Left ventricle myocardium inferior (tissue), 1 donor: ENCODE measurements around the gene PCNX2. TPM values are rescaled to one million over a fixed set of nuclear protein-coding genes. Genes with fewer than 3 reads are reported as not detected.

Source experiments
- DNase-seq: peaks from one replicate; pipeline ENCODE4 v3.0.0-alpha.2; 2020
- H3K27ac ChIP-seq: fragments of 200-600 bp; replicated peaks from 2 replicates; pipeline ENCODE4 v1.8.0; 2021
- H3K27me3 ChIP-seq: fragments of 200-600 bp; 2 replicates; pipeline ENCODE4 v1.8.0; 2021; ENCODE audit warnings: low read depth
- H3K36me3 ChIP-seq: fragments of 200-600 bp; 2 replicates; pipeline ENCODE4 v1.8.0; 2021
- H3K4me1 ChIP-seq: fragments of 200-600 bp; 2 replicates; pipeline ENCODE4 v1.8.0; 2021
- H3K4me3 ChIP-seq: fragments of 200-600 bp; 2 replicates; pipeline ENCODE4 v1.8.0; 2021; ENCODE audit warnings: mild to moderate bottlenecking, moderate library complexity
- H3K9me3 ChIP-seq: fragments of 200-600 bp; replicated peaks from 2 replicates; pipeline ENCODE4 v1.8.0; 2021
- intact Hi-C: fragments of 100-400 bp; cut with micrococcal nuclease; formaldehyde crosslinking; loops from one replicate; pipeline ENCODE4 v1.11.0; 2022
- total RNA-seq: library from RNA; stranded (reverse); fragmentation: NEBNext Ultra II Directional; extraction: Animal tissue kit (Norgen Biotek cat#: 25700); gene quantifications from one replicate; pipeline ENCODE4 v1.2.1, GENCODE V29; 2021
- TF ChIP-seq, protein P1 (sequence below): fragments of 200-600 bp; IDR thresholded peaks from 2 replicates; pipeline ENCODE4 v1.8.0; 2021; ENCODE audit warnings: antibody characterized with exemption, mild to moderate bottlenecking, borderline replicate concordance
- donor health status: DM: no; HTN: yes; CAD: no; lungs with severe emphysema.

Gene PCNX2
- total RNA-seq, 1 donor from 2014 or later: 0.82 TPM

- intact Hi-C loops: no loop called here
- Histone ChIP-seq H3K27me3 (no peaks in the 10 kb centered on the region), H3K36me3 (no peaks in the 10 kb centered on the region), H3K27ac (no peak overlapping the region), H3K4me3 (no peak overlapping the region), H3K4me1 (no peaks in the 10 kb centered on the region), H3K9me3 (no peaks in the 10 kb centered on the region)
- DNase-seq: no peak
- TF ChIP-seq, protein P1, sequence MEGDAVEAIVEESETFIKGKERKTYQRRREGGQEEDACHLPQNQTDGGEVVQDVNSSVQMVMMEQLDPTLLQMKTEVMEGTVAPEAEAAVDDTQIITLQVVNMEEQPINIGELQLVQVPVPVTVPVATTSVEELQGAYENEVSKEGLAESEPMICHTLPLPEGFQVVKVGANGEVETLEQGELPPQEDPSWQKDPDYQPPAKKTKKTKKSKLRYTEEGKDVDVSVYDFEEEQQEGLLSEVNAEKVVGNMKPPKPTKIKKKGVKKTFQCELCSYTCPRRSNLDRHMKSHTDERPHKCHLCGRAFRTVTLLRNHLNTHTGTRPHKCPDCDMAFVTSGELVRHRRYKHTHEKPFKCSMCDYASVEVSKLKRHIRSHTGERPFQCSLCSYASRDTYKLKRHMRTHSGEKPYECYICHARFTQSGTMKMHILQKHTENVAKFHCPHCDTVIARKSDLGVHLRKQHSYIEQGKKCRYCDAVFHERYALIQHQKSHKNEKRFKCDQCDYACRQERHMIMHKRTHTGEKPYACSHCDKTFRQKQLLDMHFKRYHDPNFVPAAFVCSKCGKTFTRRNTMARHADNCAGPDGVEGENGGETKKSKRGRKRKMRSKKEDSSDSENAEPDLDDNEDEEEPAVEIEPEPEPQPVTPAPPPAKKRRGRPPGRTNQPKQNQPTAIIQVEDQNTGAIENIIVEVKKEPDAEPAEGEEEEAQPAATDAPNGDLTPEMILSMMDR: no peak
These were observed 255.0 kb downstream of the PCNX2 start for GRCh38 chr1:233040494-233040893.

DNA sequence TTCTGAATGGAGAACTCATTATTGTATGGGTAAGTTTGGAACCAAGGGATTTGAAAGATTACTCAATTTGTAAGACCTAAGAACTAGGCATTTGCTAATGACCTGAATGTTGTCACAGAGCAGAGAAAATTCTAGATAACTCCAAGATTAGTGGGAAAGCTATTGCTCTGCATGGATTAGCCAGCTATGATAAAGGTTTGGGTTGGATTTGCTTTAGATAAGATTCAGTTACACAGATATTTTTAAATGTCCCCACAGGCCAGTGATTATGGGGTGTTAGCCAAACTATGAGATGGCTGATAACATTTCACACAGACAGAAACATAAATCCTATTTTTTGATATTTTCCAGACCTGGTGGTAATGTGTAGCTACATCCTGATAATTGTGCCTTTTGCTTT, 256.9 kb downstream of the PCNX2 start:
- Histone ChIP-seq H3K36me3 (no peaks in the 10 kb centered on the region), H3K9me3 (no peaks in the 10 kb centered on the region), H3K4me3 (no peak overlapping the region), H3K4me1 (no peaks in the 10 kb centered on the region), H3K27me3 (no peaks in the 10 kb centered on the region), H3K27ac (no peak overlapping the region)
- TF ChIP-seq, protein P1: no peak
- intact Hi-C loops: no loop called here
- DNase-seq: no peak

GRCh38 chr1:233037843-233038242, 257.7 kb downstream of the PCNX2 start:
- intact Hi-C loops: no loop called here

GRCh38 chr1:233034836-233035235, 260.7 kb downstream of the PCNX2 start:
- Histone ChIP-seq H3K36me3 (no peaks in the 10 kb centered on the region), H3K9me3 (no peaks in the 10 kb centered on the region), H3K4me3 (no peak overlapping the region), H3K4me1 (no peaks in the 10 kb centered on the region), H3K27me3 (no peaks in the 10 kb centered on the region), H3K27ac (no peak overlapping the region)
- TF ChIP-seq, protein P1: no peak
- no peak for DNase-seq
- intact Hi-C loops: no loop called here

More at GRCh38 chr1:233037843-233038242, 257.7 kb downstream of the PCNX2 start:
- Histone ChIP-seq H3K4me1 (no peaks in the 10 kb centered on the region), H3K4me3 (no peak overlapping the region), H3K9me3 (no peaks in the 10 kb centered on the region), H3K36me3 (no peaks in the 10 kb centered on the region), H3K27ac (no peak overlapping the region), H3K27me3 (no peaks in the 10 kb centered on the region)
- TF ChIP-seq, protein P1: no peak
- no peak for DNase-seq

DNA sequence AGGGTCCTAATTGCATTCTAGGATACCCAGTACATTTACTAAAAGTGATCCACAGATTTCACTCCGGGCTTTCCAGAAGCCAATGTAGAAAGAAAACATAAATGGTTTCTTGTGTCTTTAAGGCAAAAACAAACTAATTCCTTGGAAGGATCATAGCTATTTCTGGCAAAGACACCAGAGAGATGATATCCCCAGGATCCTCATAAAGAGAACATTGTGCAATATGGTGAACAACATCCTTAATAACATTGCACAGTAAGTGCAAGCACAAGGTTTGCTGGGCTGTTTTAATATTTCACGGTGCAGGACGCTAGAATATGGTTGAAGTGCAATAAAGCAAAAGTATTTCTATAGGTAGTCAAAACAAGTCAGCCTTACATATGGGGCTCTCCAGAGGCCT, 262.2 kb downstream of the PCNX2 start:
- intact Hi-C loops: no loop called here
- TF ChIP-seq, protein P1: no peak
- Histone ChIP-seq H3K4me3 (no peak overlapping the region), H3K36me3 (no peaks in the 10 kb centered on the region), H3K9me3 (no peaks in the 10 kb centered on the region), H3K4me1 (no peaks in the 10 kb centered on the region), H3K27ac (no peak overlapping the region), H3K27me3 (no peaks in the 10 kb centered on the region)
- DNase-seq: no peak

DNA sequence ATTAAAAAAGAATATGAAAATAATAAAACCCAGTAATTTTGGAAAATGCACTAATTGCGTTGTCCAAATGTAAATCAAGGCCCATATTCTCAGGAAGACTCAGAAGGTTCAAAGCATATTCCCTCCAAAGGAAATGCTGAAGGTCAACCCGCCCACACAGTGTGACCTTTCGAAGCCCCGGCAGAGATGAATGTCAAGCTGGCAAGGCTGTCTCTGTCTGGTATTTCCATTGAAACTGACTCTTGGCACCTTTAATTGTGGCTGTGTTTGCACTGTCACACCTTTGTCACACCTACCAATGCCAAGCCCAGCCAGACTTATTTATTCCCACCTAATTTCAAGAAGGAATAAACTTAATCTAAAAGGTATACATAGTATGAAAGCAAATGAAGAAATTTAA, 262.6 kb downstream of the PCNX2 start:
- intact Hi-C loops: no loop called here
- no peaks in the 10 kb centered on the region for H3K9me3 ChIP-seq

More for the DNA sequence above, 262.6 kb downstream of the PCNX2 start:
- Histone ChIP-seq H3K36me3 (no peaks in the 10 kb centered on the region), H3K4me3 (no peak overlapping the region), H3K4me1 (no peaks in the 10 kb centered on the region), H3K27ac (no peak overlapping the region), H3K27me3 (no peaks in the 10 kb centered on the region)
- no peak for DNase-seq
- TF ChIP-seq, protein P1: no peak
